HG02840 (cell line): Measurements from ENCODE around the gene UNC50.
A peak's percentile ranks its signal among the peaks of the same experiment; 100 is the strongest.

Experiments
- ATAC-seq: cut with Tn5 transposase; IDR thresholded peaks from one replicate; pipeline ENCODE4 v1.9.1; 2021; ENCODE audit warnings: mild to moderate bottlenecking, moderate library complexity, moderate number of reproducible peaks; ENCODE audit not compliant: unreplicated experiment, low FRiP score

UNC50 gene

DNA sequence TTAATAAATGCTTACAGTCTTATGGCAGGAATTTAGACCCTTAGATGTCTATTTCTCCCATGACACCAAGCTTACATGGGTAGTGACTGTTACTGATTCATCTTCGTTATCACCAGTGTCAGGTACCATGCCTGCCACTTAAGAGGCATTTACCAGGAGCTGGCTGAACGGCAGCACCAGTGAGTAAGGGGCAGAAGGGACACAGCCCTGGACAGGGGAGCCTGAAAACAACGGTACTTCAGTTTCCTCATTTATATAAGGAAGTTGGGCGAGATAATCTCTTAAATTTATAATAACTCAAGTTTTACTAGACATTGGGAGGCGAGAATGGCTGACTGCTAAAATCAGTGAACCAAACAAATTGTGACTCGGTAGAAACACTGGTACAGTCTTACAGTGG, 1.3 kb upstream of the UNC50 start:
- no peak for ATAC-seq

DNA sequence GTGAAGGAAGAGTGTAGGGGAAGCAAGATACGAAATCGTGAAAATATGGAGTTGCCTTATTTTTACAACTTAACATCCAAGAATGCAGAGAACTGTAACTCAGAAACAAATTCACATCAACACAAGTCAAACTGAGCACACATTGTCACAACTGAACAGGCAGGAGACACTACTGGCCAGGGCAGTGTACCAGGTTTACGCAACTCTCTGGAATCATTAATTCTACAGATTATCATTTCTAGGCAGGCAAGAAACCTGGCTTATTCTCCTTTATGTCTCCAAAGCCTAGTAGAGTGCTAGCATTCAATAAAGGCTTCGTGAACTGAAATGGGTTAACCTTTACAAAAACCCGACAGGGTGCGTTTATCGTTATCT, 661 bp upstream of the UNC50 start:
- ATAC-seq = no peak

DNA sequence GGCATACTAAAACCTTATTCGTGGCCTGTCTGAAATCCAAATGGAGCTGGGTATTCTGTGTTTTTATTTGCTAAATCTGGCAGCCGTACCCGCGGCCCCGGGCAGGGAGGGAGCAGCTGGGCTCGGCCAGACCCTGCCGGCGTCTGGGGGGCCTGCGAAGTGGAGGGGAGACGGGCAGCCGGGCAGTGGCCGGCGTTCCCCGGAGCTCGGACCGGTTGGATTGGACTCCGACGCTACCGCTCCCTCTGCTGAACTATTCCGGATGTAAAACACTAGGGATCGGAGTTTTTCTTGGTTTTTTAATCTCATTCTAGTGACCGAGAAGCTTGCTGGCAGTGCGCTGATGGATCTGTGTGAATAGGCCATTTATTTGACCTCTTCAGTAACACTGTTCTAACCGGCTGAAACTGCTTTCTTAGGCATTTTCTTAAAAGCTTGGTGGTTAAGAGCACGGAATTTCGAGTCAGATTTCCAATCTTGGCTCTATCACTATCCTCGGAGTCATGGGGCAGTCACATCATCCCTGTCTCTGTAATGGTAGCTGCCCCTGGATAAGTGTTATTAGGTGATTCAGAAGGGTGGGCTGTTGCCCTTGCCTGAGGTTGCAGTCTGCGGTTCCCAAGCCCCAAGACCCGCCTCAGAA, 694 bp downstream of the UNC50 start:
- ATAC-seq = no peak

DNA sequence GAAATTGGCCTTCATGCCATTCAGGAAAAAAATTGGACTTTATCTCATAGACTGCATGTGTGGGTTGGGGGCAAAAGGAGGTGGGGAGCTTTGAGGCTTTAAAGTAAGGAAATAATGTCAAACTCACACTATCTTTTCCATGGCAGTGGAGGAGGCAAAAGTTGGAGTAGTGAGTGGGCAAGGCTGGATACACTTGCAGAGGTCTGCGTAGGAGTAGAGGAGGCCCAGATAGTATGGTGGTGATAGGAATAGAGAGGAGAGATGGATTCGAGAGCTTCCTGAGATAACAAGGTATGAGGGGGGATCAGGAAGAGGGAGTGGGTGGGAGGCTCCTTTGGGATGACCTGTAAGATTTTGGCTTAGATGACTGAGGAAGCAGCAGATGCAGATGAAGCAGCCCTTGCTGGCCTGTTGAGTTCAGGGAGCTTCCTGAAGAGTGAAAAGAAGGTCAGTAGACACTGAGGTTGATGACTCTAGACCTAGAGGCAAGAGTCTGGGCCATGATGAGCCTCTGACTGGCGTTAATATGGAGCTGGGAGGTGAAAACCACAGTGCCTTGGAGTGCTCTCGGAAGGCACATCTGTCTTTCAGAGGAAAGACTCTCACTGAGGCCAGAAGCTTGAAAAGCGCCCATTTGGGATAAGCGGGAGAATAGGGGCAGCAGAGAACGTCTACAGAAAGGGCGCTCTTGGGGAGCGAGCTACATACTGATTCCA, 5.8 kb downstream of the UNC50 start:
- ATAC-seq = no peak

DNA sequence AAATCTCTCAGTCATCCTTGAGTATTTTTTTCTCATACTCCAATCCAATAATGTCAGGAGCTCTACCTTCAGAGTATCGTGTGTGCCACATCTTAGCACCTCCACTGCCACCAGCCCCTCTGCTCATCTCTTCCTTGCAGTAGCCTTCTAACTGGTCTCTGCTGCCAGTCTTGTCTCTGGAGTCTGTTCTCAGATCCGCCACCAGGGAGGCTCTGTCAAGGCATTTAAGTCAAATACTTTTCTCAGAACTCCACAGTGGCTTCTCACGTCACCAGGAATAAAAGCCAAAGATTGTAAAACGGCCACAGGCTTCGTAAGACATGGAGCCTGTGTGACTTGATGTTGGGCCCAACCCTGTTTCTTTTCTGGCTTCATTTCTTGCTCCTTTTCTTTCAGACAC, 7.1 kb downstream of the UNC50 start:
- ATAC-seq = no peak

DNA sequence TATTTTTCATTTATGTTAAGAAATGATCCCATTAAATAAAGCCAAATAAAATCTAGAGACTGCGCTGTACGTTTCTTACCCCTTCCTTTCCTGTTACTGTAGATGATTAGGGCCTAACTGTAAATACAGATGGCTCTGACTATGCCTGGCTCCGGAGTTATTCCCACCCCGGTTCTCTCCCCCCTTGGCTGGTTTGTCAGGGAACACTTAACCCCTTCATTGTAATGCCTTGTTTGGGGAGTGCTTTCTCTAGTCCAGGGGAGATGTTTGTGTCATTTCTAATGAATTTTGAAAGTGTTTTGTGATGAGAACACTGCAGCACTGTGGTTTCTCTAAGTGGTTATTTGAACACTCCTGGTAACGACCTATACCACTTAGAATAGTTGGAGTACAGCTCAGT, 8.8 kb downstream of the UNC50 start:
- ATAC-seq = no peak

DNA sequence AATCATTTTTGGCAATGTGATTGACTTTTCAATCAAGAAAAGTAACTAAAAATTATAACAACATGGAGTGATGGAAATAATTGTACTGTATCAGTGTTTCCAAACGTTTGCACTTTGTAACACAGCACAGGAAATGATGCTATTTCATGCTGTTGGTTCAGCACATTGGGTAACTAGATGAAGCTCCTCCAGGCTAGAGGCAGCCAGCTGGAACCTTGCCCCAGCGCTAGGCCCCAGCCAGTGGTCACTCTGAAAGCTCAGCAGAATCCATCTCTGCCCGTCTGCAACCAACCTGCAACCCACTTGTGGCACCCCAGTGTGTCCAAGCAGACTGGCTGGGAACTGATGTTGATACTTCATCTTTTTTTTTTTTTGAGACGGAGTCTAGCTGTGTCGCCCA, 15.3 kb downstream of the UNC50 start:
- no peak for ATAC-seq

- no peak for ATAC-seq
Observed at GRCh38 chr2:98632351-98632750, 24.0 kb downstream of the UNC50 start.

- no peak for ATAC-seq
Observed at GRCh38 chr2:98634406-98635092, 26.2 kb downstream of the UNC50 start.

DNA sequence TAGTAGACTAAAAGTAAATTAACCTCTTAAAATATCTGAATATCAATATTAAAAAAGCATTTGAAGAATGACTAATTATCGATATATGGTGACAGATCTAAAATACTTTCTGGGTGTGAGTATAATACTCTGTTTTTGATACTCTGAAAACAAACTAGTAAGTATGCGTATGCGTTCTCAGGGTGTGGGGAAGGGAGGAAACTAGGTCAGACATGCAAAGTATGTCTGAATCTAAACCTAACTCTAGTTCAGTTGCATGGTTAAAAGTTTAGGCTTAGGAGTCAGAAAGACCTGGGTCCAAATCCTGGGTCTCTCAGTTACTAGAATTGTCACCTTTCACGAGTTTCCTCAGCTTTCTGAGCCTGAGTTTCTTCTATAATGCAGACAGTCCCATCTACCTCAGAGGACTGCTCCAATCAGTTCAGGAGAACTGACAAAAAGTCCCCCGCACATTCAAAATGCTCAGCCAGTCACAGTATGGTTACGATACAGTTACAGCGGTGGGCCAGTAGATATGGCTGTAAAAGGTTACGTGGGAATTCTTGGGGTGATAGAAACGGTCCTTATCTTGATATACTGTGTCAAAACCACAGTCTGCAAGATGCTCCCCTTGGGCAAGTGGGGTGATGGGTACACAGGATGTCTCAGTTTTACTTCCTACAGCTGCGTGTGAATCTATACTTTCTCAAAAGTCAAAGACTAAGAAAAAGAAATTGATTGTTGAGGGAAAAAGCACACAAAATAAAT, 29.2 kb downstream of the UNC50 start:
- ATAC-seq = peak; percentile 55

GRCh38 chr2:98643496-98644100, 35.2 kb downstream of the UNC50 start:
- ATAC-seq = no peak

- no peak for ATAC-seq
Observed at GRCh38 chr2:98647636-98648035, 39.2 kb downstream of the UNC50 start.

- ATAC-seq = no peak
Observed at GRCh38 chr2:98648451-98648850, 40.1 kb downstream of the UNC50 start.

DNA sequence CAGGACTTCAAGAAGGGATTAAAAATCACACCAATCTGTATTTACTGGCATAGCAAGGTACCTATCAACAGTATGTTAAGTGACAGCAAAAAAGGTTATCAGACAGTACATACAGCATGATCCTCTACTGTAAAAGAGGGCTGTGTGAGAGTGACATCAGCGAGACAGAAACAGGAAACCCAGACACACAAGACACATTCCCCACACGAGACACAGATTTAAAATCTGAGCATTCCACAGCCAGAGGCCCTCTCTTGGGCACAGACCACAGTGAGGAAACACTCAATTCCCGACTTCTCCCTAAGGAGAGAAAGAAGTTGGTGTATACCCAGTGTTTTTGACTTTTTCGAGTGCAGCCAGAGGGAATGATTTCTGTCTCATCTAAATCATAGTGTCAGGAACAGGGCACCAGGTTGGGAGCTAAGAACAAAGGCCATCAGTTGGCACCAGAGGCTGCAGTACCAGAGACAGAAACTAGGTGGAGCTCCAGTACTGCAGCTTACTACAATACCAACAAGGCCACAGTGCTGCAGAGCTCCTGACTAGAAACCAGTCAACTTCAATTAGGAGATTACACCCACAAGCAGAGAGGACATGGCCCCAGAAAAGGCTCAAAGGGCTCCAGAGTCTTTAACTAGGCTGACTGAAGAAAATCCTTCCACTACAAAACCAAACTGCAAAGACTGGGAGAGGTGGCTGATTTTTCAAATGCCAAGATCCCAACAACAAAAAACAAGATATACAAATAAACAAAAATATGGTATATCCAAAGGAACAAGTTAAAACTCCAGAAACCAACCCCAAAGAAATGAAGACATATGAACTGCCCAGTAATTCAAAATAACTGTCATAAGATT, 41.0 kb downstream of the UNC50 start:
- peak; percentile 65 for ATAC-seq

GRCh38 chr2:98649992-98650375, 41.6 kb downstream of the UNC50 start:
- ATAC-seq = no peak

GRCh38 chr2:98650998-98651397, 42.6 kb downstream of the UNC50 start:
- ATAC-seq = no peak

DNA sequence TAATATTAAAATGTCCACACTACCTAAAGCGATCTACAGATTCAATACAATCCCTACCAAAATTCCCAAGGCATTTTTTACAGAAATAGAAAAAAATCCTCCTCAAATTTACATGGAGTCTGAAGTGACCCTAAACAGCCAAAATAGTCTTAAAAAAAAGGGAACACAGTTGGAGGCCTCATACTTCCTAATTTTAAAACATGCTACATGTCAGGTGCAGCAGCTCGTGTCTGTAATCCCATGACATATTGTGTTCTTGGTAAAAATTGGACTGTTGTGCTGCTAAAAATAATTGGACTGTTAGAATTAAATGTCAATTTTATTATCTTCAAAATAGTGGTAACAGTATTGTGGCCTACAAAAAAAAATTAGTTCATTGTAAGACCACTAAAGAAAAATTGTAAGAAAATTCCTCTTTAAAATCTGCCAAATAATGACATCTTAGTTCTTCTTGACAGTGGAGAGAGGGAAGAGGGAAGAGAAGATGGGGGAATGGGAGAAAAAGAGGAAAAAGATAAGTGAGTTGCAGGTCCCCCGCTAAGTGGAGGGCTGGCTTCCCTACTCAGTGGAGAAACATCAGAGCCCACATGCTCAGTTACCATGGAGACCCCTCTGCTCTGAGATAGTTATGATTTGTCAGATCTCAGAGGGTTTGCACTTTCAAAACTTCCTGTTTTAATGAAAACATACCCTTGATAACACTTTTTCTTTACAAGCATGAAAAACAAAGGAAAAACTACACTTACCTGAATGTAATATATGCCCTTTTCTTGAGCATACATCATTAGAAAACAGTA, 46.5 kb downstream of the UNC50 start:
- ATAC-seq = no peak

DNA sequence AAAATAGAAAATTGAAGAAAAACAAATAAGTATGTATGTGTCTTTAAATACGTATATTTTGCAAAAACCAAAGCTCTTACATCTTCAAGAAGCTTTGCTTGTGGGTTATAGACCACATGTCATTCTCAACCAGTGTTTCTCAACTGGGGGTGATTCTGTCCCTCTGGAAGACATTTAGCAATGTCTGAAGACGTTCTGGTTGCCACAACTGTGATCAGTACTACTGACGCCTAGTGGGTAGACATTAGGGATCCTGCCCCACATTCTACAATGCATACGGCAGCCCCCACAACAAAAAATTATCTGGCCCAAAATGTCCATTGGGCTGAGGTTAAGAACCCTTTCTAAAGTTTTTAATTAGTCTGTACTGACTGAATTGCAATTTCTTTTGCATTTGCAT, 48.4 kb downstream of the UNC50 start:
- ATAC-seq = no peak
